Fibroblast of skin of back (primary cell): ENCODE data around the gene CNTNAP2.

ENCODE experiments used
- DNase-seq: peaks from one replicate; pipeline ENCODE4 v3.0.0-alpha.2; 2013

CNTNAP2 gene

DNA sequence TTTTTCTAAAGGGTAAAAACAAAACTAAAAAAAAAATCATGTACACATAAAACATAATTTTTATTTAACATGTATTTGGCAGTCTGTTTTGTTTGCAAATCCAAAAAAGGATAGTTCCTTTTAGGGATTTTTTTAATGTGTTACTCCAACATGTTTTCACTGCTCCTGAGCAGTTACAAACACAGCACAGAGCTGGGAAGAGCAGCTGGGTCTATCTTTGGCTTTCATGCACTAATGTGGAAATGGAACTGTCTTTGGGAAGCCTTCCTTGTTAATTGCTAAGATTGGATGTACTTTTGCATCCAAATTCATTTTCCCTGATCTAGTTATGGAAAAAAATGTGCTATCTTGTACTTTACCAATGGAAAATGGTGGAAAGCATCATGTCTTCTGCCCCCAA lies 1035.1 kb downstream of the CNTNAP2 start:
- DNase-seq, result no peak

DNA sequence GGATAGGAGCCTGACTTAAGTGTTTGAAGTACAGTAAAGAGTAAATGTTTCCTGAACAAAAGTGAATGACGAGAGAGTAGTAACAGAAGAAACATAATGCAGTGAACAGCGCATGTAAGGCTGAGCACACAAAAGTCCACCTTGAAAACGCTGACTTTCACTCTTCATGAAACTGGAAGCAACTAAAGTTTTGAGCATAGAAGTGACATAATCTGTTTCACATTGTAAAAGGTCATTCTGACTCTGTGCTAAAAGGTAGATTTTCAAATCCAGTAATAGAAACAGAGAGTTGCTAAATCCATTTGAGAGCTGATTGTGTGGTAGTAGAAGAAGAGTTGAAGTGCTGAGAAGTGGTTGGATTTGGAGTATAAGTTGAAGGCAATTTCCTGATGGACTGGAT lies 1037.0 kb downstream of the CNTNAP2 start:
- DNase-seq, result no peak

DNA sequence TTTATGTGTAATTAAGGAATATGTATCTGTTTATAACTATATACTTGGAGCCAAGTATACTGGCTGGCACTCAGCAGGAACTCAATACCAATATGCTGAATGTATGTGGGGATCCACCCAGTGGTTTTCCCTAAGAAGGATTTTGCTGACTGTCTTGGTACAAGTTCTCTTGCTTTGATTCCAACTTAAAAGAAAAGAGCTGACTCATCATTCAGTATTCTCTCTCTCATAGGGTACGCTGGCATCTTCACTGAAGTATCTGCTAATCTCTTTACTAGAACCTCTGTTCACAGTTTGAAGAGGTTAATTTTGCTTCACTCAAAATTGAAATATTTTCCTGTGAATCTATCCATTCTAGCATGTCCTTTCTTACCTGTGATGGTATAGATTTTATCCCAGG lies 1044.8 kb downstream of the CNTNAP2 start:
- DNase-seq, result no peak

DNA sequence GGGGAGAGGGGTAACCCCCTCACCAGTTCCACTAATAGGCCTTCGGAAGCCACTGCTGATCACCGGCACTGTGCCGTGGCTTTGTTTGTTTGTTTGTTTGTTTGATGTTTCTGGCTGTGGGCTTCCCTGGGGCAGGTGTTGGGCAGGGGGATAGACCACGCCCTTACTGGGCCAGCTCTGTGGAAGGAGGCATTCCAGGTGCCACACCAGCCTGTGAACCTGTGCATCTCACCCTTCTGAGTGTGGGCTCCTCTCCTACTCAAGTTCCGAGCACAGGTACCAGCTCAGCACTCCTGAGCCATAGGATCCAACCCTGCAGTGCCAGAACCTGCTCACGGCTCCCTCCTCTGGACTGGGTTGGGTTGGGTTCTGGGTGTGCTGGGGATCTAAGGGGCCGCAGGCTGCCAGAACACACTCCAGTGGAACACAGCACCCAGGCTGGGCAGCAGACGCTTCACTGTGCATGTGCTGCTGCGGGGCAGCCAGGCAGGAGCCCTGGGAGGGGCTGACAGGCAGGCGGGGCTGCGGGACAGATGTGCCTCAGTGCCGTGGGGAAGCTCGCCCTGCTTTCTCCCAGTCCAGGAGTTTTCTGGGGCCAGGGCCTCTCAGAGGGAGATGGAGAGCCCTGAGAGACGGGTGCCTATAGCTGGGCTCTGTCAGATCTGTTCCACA lies 1053.9 kb downstream of the CNTNAP2 start:
- no peak for DNase-seq

DNA sequence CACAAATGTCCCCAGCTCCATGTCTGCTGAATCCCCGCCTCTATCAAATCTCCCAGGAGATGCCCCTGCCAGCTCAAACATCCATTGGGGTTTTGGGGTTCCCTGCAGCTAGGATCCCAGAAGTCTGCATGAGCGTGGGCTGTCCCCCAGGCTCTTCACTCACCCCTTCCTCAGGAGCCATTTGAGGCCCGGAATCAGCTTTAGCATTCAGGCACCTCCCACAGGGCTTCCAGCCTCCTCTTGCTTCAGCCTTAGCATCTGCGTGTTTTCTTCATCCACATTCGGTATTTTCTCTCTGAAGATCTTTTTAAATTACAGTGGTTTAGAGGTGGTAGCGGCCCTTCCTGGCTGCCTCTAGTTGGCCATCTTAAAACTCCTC lies 1054.4 kb downstream of the CNTNAP2 start:
- no peak for DNase-seq

DNA sequence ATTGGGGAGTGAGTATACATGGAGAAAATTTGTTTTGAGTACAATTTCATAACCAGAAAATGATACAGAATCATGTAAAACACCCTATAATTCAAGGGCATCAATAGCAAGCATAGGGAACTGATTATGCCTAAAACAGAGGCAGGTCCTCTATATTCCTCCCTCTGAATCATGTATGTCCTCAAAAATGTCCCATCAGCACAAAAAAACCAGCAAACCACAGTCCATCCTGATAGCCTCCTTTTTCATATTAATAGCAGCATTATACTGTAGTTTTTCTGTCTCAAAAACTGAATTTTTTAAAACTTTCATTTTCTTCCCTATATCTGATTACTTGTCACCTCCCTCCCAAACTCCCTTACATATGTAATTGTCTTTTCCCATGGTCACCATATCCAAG lies 1057.3 kb downstream of the CNTNAP2 start:
- no peak for DNase-seq

DNA sequence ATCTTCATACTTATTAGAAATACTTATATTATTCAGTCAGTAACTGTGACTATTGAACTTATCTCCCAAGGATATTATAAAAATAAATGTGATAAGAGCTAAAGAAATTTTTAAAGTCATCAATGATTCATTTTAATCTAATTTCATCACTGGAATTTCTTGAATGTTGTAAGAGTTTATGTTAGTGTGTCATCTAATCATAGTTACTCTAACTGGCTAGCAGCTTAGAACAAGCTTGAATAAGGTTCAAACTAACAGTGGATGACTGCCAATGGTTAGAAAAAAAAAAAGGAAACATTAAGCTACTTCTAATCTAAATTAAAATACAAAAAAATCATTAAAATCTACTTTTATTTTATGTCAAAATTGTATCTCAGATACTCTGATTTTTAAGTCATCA lies 1066.3 kb downstream of the CNTNAP2 start:
- DNase-seq, result peak; percentile 66

DNA sequence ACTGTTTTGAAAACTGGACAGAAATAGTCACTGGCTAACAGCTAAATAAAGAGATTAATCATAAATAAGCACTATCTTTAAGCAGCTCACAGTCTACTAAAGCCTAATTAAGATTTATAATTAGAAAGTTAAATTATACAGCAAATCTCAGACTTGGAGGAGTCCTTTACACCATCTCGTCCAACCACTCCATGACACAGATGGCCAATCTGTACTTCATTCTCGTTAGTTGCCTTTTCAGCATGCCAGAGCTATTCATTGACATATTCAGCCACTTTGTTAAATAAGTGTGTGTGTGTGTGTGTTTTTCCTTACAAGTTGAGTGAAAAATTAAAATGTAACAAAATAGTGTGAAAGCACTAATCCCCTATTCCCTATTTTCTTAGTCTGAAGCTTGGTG lies 1066.7 kb downstream of the CNTNAP2 start:
- no peak for DNase-seq

DNA sequence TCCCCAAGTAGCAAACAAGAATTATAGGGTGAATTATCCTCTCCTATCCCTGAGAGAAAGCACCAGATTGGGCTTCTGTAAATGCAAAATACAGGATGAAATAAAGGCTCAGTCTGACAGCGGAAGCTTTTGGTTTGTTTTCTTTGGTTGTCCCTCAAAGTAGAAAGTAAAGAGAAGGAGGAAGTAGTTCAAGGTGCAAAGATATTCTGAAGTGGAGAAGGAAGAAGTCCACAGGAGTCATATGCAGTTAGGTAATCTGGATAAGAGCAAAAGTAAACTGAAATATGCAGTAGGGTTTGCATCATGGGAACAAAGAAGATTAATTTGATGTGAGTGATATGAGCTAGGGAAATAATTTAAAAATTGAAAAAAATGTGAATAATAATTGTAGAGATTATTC lies 1071.9 kb downstream of the CNTNAP2 start:
- no peak for DNase-seq

DNA sequence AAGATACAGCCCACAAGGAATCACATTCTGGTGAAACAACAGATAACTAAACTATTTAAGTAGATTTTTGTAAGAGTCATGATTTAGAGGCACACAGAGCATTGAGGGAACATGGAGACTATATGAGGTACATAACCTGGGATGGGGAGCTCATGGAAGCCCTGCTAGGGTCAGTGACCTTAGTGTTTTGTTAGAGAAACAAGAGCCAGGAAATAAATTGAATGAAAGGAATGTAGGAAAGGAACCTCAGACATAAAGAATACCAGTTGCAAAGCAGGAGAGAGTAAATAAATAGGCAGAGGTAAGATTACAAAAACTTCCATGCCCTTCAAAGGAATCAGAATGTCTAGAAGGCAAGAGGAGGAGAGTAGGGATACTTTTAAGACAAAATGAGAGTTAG lies 1076.9 kb downstream of the CNTNAP2 start:
- no peak for DNase-seq

DNA sequence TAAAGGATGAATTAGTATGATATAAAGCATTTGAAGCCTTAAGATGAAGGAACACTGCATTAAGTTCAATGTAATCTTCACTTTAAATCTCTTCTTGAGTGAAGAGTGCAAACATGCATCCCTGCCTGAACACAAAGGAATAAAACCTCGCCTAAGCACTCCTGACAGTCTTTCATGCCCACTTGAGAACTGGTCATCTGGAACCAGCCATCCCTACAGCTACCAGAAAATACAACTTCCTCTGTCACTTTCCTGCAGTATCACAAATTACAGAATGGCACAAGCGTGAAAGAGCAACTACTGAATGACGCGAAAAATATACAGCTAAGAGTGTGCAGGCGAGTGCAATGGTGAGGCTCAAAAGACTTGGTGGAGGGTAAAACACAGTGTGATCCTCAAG lies 1079.9 kb downstream of the CNTNAP2 start:
- no peak for DNase-seq

DNA sequence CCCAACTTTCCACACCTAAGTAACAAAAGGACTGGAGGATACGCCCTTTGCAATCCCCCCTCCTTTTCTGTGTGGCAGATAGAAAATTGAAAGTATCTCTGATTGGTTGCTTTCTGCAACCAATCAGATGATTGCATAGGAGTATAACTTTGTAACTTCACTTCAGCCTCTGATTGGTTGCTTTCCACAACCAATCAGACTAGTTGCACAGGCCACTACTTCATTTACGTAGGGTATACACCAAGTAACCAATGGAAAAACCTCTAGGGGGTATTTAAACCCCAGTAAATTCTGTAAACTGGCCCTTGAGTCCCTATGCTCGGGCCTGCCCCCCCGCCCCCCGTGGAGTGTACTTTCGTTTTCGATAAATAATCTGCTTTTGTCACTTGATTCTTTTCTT lies 1080.4 kb downstream of the CNTNAP2 start:
- DNase-seq, result no peak

DNA sequence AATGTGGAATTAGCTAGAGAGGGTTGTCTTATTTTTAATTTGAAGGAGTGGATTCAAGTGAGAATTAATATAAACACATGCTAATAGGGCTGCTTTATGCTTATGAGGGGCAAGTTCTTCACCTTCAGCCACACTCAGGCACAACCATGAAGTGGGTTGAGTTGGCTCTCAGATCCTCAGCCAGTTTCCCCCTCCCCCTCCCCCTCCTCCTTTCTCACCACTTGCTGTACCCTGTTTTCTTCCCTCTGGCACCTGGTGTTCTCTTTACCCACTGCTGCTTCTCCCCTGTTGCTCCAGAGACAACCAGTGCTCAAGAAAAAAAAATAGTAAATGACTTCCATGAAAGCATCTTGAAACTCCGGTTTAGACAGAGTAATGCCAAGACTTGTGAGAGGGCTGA lies 1083.3 kb downstream of the CNTNAP2 start:
- no peak for DNase-seq

DNA sequence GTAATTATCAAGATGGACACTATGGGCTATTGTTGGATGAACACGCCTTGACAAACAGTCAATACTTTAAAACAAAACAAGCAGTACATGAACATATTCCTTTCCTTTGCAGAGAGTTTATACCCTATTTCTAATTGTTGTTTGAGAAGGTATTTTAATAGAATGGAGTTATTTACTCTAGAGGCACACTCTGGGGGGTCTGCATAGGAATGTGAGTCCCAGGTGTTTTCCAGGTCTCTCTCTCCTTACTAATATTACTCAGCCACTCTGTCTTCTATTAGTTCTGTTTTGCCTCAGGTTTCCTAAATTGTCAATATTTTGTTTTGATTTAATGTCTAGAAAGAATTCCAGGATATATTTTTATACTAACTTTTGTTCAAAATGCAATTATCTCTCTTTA lies 1091.4 kb downstream of the CNTNAP2 start:
- no peak for DNase-seq

DNA sequence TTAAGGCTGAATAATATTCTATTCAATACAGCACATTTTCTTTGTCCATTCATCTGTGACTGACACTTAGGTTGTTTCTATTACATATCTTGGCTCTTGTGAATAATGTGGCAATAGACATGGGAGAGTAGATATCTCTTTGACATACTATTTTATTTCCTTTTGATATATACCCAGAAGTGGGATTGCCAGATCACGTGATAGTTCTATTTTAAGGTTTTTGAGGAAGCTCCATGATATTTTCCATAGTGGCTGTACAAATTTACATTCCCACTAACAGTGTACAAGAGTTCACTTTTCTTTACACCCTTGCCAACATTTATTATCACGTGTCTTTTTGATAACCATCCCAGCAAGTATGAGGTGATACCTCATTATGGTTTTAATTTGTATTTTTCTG lies 1114.7 kb downstream of the CNTNAP2 start:
- no peak for DNase-seq

DNA sequence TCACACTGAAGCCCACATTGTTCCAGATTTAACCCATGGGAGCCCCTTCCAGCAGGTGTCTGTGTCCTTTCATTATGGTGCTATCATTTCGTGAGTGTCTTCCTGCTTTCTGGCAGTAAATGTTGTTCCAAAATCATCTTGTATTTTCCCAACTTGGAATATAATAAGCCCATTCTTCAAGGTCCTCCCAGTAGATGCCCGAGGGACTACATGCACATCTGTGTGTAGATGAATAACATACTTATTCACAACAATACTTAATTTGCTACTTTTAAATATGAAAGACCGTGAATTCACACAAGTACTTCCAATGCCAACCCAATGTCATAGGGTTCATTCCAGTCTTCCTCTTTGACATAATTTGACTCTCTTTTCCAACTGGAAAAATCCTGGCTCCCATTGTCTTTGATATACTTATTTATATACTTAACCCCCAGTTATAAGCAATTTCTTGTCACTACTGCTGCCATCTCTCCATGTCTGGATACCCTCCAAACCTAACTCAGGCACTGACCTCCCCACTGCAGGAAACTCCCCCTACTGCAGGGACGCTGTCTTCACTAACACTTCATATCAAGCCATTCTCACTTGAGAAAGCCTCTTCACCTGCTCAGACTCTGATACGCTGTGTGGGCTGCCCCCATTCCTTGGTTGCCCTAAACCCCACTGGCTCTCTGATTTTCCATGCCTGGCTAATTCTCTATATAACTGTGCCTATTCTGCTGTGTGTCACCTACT lies 1119.2 kb downstream of the CNTNAP2 start:
- no peak for DNase-seq

DNA sequence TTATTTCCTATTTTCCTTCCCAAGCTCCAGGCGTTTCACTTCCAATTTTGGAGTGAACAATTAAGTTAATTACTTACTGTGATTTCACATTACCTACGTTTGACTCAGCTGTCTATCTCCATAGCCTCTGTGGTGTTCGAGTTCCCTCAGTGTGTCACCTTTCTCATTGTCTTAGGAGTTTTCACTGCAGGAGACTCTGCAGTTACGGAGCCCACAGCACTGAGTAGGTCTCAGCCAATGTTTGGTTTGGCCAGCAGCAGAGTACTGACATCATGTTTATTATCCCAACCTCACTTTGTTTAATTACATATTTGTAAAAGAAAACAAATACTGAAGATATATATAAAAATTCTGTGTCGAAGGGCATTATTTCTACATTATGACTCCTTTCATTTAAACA lies 1123.9 kb downstream of the CNTNAP2 start:
- no peak for DNase-seq

DNA sequence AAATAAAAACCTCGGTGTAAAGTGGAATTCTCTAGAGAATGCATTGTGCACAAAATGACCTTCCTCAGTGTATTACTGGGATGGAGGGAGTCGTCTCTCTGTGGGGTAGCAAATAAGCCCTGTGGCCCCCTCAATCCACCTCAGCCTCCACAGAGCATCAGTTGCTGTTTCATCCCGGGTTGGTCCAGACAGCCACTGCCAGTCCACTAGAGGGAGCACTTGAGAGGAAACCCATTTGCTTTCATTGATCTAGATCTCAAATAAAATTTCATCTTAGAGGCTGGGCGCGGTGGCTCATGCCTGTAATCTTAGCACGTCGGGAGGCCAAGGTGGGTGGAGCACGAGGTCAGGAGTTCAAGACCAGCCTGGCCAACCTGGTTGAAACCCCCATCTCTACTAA lies 1128.7 kb downstream of the CNTNAP2 start:
- peak; percentile 49 for DNase-seq

DNA sequence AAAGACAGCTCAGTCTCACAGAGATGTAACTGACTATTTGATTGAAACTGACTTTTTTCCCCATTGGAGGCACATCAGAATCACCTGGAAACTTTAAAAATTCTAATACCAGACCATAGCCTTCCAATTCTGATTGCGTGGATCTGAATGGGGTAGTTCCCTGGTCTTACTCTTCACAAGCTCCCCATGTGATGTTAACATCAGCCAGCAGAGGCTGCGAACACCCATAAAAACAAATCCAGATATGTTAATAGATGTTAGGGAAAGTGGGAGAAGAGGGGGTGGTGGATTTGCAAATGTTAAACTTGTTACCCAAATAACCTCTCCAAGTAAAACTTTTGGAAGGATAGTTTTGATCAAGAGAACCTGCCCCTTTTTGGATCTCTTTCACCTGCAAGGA lies 1133.4 kb downstream of the CNTNAP2 start:
- DNase-seq, result no peak

DNA sequence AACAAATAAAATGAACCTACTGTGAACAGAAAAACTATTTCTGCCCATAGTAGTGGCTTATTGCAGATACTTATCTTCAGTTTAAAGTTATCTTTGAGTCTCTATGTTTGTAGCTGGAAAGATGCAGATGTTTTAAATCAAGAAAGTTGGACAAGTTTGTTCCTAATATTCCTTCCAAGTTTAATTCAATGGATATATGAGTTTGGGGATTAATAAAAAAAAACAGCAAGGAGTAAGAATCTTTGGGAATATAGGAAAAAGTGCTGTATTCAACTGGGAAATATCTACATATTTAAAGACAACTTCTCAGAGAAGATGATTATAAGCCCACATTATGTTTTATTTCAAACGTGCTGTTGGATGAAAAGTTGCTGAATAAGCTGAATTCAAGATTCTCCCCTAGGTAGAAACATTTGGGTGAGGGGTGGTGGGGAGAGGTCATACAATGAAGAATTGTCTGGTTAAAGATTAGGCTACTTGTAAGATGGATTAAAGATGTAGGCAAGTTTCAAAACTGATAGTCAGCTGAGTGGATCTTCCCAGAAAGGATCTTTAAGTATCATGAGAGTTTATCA lies 1135.2 kb downstream of the CNTNAP2 start:
- no peak for DNase-seq

DNA sequence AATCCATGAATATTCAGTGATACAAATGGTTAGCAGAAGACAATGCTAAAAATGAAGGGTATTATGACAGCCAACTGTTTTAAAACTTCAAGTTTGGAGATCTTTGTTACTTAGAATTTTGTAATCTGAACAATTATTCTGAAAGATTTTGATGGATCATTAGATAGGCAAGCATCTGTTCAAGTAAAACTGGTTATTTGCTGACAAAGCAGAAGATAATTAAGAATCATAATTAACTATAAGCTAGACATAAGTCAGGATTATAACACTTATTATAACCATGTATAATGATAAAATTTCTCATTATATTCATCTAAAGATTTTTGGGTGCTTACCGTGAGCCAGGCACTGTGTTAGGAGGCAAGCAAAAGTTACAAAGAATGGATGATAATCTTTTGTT lies 1145.1 kb downstream of the CNTNAP2 start:
- DNase-seq, result no peak

DNA sequence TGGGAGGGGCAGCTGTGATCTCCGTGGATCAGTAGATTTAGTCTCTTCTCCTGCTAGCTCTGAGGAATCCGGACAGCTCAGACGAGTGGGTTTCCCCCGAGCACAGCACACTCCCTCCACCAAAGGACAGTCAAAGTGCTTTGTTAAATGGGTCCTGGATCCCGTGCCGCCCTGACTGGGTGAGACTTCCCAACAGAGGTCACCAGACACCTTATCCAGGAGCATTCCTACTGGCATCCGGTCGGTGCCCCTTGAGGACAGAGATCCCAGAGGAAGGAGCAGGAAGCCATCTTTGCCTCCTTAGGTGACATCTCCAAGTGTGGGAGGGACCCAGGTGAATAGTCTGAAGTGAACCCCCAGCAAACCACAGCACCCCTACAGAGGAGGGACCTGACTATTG lies 1148.9 kb downstream of the CNTNAP2 start:
- no peak for DNase-seq

DNA sequence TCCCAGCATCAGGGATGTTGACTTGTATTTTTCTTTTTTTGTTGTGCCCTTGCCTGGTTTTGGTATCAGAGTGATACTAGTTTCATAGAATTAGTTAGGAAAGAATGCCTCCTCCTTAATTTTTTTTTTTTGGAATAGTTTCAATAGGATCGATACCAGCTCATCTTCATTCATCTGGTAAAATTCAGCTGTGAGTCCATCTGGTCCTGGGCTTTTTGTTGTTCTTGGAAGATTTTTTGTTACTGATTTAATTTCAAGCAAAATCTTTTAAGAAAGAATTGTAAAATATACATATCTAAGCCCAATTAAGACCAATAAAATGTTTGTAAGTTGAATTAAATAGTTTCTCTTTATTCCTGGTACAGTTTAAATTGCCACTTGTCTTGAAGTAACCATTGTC lies 1159.5 kb downstream of the CNTNAP2 start:
- no peak for DNase-seq

DNA sequence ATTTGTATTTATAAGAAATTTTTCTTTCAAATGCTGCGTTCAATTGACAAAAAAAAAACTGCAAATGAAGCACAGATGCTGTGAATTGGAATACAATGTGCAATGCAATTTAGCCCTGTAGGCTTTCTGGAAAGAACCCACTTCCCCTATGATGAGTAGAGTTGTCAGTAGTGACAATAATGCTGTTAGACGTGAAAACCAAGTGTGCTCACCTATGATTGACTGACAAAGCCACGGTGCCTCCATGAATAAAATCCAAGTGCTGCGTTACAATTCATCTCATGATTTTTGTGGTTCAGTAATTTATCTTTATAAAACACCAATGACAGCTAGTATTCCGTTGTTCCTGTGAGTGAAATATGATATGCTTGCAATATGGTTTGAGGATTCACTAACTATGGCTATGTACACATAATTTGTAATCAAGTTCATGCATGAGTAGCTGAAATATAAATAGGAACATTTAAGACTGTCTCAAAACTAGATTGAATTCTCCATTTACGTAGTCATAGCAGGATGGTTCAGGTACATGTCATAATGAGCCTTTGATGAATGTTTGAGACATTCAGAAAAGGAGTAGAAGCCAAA lies 1160.3 kb downstream of the CNTNAP2 start:
- DNase-seq, result no peak
